ENCODE data around the gene SCYGR1.
"Not testable (repeated sequence)": the region's sequence is repeated elsewhere in the genome, so short reads cannot be mapped to it uniquely, and the experiment has no call there.

The SCYGR1 gene

GRCh38 chr2:227387583-227387982 is at the start of gene SCYGR1:
Gene SCYGR1 (minus strand): TSS chr2:227387949. CDS start chr2:227387949, 0 bp downstream.
- not testable (repeated sequence) for DNase-seq (ENCODE audit: low read depth)

- DNase-seq (ENCODE audit: low read depth), result no peak
Observed at GRCh38 chr2:227436436-227437174, 48.9 kb upstream of the SCYGR1 start.

GRCh38 chr2:227433171-227433570 is 45.4 kb upstream of the SCYGR1 start:
- DNase-seq (ENCODE audit: low read depth), result no peak

GRCh38 chr2:227430639-227431038 is 42.9 kb upstream of the SCYGR1 start:
- DNase-seq (ENCODE audit: low read depth), result no peak

GRCh38 chr2:227428731-227429285 is 41.1 kb upstream of the SCYGR1 start:
- DNase-seq (ENCODE audit: low read depth), result no peak

- no peak for DNase-seq (ENCODE audit: low read depth)
Observed at GRCh38 chr2:227423656-227424499, 36.1 kb upstream of the SCYGR1 start.

- no peak for DNase-seq (ENCODE audit: low read depth)
Observed at GRCh38 chr2:227420087-227421052, 32.6 kb upstream of the SCYGR1 start.

- DNase-seq (ENCODE audit: low read depth), result no peak
Observed at GRCh38 chr2:227416701-227417100, 29.0 kb upstream of the SCYGR1 start.

- DNase-seq (ENCODE audit: low read depth), result no peak
Observed at GRCh38 chr2:227415538-227416424, 28.0 kb upstream of the SCYGR1 start.

GRCh38 chr2:227414846-227415245 is 27.1 kb upstream of the SCYGR1 start:
- DNase-seq (ENCODE audit: low read depth), result no peak

GRCh38 chr2:227413371-227413770 is 25.6 kb upstream of the SCYGR1 start:
- DNase-seq (ENCODE audit: low read depth), result no peak

- no peak for DNase-seq (ENCODE audit: low read depth)
Observed at GRCh38 chr2:227412877-227413276, 25.1 kb upstream of the SCYGR1 start.

- no peak for DNase-seq (ENCODE audit: low read depth)
Observed at GRCh38 chr2:227411990-227412350, 24.2 kb upstream of the SCYGR1 start.

GRCh38 chr2:227411320-227411989 is 23.7 kb upstream of the SCYGR1 start:
- DNase-seq (ENCODE audit: low read depth), result no peak

- no peak for DNase-seq (ENCODE audit: low read depth)
Observed at GRCh38 chr2:227410191-227410590, 22.4 kb upstream of the SCYGR1 start.

GRCh38 chr2:227407591-227408151 is 19.9 kb upstream of the SCYGR1 start:
- no peak for DNase-seq (ENCODE audit: low read depth)

GRCh38 chr2:227406177-227407031 is 18.7 kb upstream of the SCYGR1 start:
- no peak for DNase-seq (ENCODE audit: low read depth)

- DNase-seq (ENCODE audit: low read depth), result no peak
Observed at GRCh38 chr2:227404585-227405271, 17.0 kb upstream of the SCYGR1 start.

Measured in stimulated activated CD8-positive, alpha-beta memory T cell treated with anti-CD3 and anti-CD28 coated beads, Interleukin-12 subunit alpha, Interleukin-12 subunit beta, amount 100 ng/mL, for 1 hour (primary cell).